GM12891 (cell line): ENCODE measurements around the gene SERPINI1.
"Not testable (repeated sequence)": the region's sequence is repeated elsewhere in the genome, so short reads cannot be mapped to it uniquely, and the experiment has no call there.

Source experiments
- DNase-seq: peaks from one replicate; pipeline ENCODE4 v3.0.0; 2011; ENCODE audit warnings: low spot score; ENCODE audit not compliant: insufficient read length
- FAIRE-seq: peaks from 2 replicates; lab custom pipeline; 2011; peaks lifted over from hg19 to GRCh38; lab: Jason Lieb, UNC
- PAX5 ChIP-seq: IDR thresholded peaks from 2 replicates; pipeline ENCODE4 v1.6.1; 2011; ENCODE audit warnings: low read length, moderate library complexity, mild to moderate bottlenecking; ENCODE audit not compliant: insufficient read depth, severe bottlenecking
- POLR2A ChIP-seq: IDR thresholded peaks from 2 replicates; pipeline ENCODE4 v1.6.1; 2011; ENCODE audit warnings: low read depth, low read length, control low read depth
- POLR2AphosphoS5 ChIP-seq: IDR thresholded peaks from 2 replicates; pipeline ENCODE4 v1.6.1; 2011; ENCODE audit warnings: low read depth, low read length, control low read depth
- POU2F2 ChIP-seq: IDR thresholded peaks from 2 replicates; pipeline ENCODE4 v1.6.1; 2011; ENCODE audit warnings: low read depth, mild to moderate bottlenecking, control low read depth, low read length, moderate library complexity
- SPI1 ChIP-seq: IDR thresholded peaks from 2 replicates; pipeline ENCODE4 v1.6.1; 2011; ENCODE audit warnings: low read depth, low read length, control low read depth
- TAF1 ChIP-seq: IDR thresholded peaks from 2 replicates; pipeline ENCODE4 v1.6.1; 2011; ENCODE audit warnings: low read depth, low read length, control low read depth

Gene SERPINI1

GRCh38 chr3:167820102-167820865 lies 84.8 kb downstream of the SERPINI1 start:
- DNase-seq (no peak), FAIRE-seq (no peak)
- TF ChIP-seq TAF1 (no peak), POLR2A (no peak), POLR2AphosphoS5 (no peak)

- DNase-seq = no peak
- no peak for FAIRE-seq
Measured at GRCh38 chr3:167821248-167821805, 85.8 kb downstream of the SERPINI1 start.

GRCh38 chr3:167823738-167824137 lies 88.2 kb downstream of the SERPINI1 start:
- DNase-seq = no peak
- TF ChIP-seq TAF1 = no peak
- TF ChIP-seq PAX5 = no peak
- TF ChIP-seq SPI1 = no peak
- no peak for TF ChIP-seq POLR2A
- TF ChIP-seq POLR2AphosphoS5 = no peak
- no peak for TF ChIP-seq POU2F2
- no peak for FAIRE-seq

More at GRCh38 chr3:167821248-167821805, 85.8 kb downstream of the SERPINI1 start:
- no peak for TF ChIP-seq TAF1
- TF ChIP-seq SPI1 = no peak
- no peak for TF ChIP-seq PAX5
- no peak for TF ChIP-seq POLR2A
- TF ChIP-seq POLR2AphosphoS5 = no peak
- no peak for TF ChIP-seq POU2F2

- not testable (repeated sequence) for FAIRE-seq, DNase-seq
Measured at GRCh38 chr3:167827588-167827987, 92.1 kb downstream of the SERPINI1 start.

GRCh38 chr3:167829071-167829470 lies 93.5 kb downstream of the SERPINI1 start:
- no peak for FAIRE-seq
- TF ChIP-seq POLR2AphosphoS5 = no peak
- TF ChIP-seq TAF1 = no peak
- TF ChIP-seq POU2F2 = no peak
- no peak for TF ChIP-seq POLR2A
- TF ChIP-seq SPI1 = no peak
- DNase-seq = no peak

- DNase-seq = no peak
- FAIRE-seq = peak; percentile 80
- TF ChIP-seq TAF1 (no peak), PAX5 (peak; percentile 16), POLR2A (no peak)
Measured at GRCh38 chr3:167830007-167830406, 94.5 kb downstream of the SERPINI1 start.

GRCh38 chr3:167835359-167835758 lies 99.8 kb downstream of the SERPINI1 start:
- TF ChIP-seq TAF1 = no peak
- TF ChIP-seq PAX5 = no peak
- no peak for TF ChIP-seq POU2F2
- TF ChIP-seq POLR2AphosphoS5 = no peak
- TF ChIP-seq POLR2A = no peak
- TF ChIP-seq SPI1 = no peak
- no peak for FAIRE-seq
- DNase-seq = no peak

- FAIRE-seq = no peak
- no peak for DNase-seq
- TF ChIP-seq PAX5 (no peak), SPI1 (no peak), POLR2A (no peak)
Measured at GRCh38 chr3:167835953-167836352, 100.4 kb downstream of the SERPINI1 start.

GRCh38 chr3:167837466-167837865 lies 101.9 kb downstream of the SERPINI1 start:
- DNase-seq (no peak), FAIRE-seq (no peak)
- no peak for TF ChIP-seq POLR2AphosphoS5
- no peak for TF ChIP-seq SPI1
- no peak for TF ChIP-seq POU2F2
- TF ChIP-seq PAX5 = no peak
- no peak for TF ChIP-seq TAF1
- no peak for TF ChIP-seq POLR2A

- DNase-seq (no peak), FAIRE-seq (no peak)
- no peak for TF ChIP-seq POU2F2
- TF ChIP-seq POLR2A = no peak
- no peak for TF ChIP-seq SPI1
- no peak for TF ChIP-seq TAF1
- no peak for TF ChIP-seq PAX5
- no peak for TF ChIP-seq POLR2AphosphoS5
Measured at GRCh38 chr3:167839460-167840134, 104.1 kb downstream of the SERPINI1 start.
